GM18868 (cell line): ENCODE data around the gene PDZD4.
"Not testable (repeated sequence)": the region's sequence is repeated elsewhere in the genome, so short reads cannot be mapped to it uniquely, and the experiment has no call there.

ENCODE experiments used
- ATAC-seq: cut with Tn5 transposase; IDR thresholded peaks from one replicate; pipeline ENCODE4 v1.9.1; 2021; ENCODE audit warnings: mild to moderate bottlenecking, moderate library complexity; ENCODE audit not compliant: unreplicated experiment

The PDZD4 gene

GRCh38 chrX:153836921-153837320 lies 6.6 kb upstream of the PDZD4 start:
- ATAC-seq = no peak

GRCh38 chrX:153832728-153833127 lies 2.4 kb upstream of the PDZD4 start:
- ATAC-seq = no peak

- no peak for ATAC-seq
These were observed 1.2 kb upstream of the PDZD4 start for GRCh38 chrX:153831429-153832150.

- ATAC-seq = no peak
These were observed 490 bp upstream of the PDZD4 start for GRCh38 chrX:153830640-153831428.

GRCh38 chrX:153829549-153829798 lies 870 bp downstream of the PDZD4 start:
- no peak for ATAC-seq

- no peak for ATAC-seq
These were observed 1.4 kb downstream of the PDZD4 start for GRCh38 chrX:153828723-153829548.

- ATAC-seq = no peak
These were observed 2.0 kb downstream of the PDZD4 start for GRCh38 chrX:153828308-153828707.

- ATAC-seq = no peak
These were observed 2.4 kb downstream of the PDZD4 start for GRCh38 chrX:153827903-153828302.

- no peak for ATAC-seq
These were observed 3.3 kb downstream of the PDZD4 start for GRCh38 chrX:153827016-153827415.

GRCh38 chrX:153825042-153825441 lies 5.3 kb downstream of the PDZD4 start:
- ATAC-seq = no peak

- no peak for ATAC-seq
These were observed 6.0 kb downstream of the PDZD4 start for GRCh38 chrX:153824348-153824747.

GRCh38 chrX:153821066-153821465 lies 9.3 kb downstream of the PDZD4 start:
- no peak for ATAC-seq

GRCh38 chrX:153820601-153821000 lies 9.7 kb downstream of the PDZD4 start:
- ATAC-seq = no peak

- no peak for ATAC-seq
These were observed 10.8 kb downstream of the PDZD4 start for GRCh38 chrX:153819384-153820040.

- no peak for ATAC-seq
These were observed 11.6 kb downstream of the PDZD4 start for GRCh38 chrX:153818571-153819383.

- not testable (repeated sequence) for ATAC-seq
These were observed 12.3 kb downstream of the PDZD4 start for GRCh38 chrX:153818064-153818463.

- no peak for ATAC-seq
These were observed 13.3 kb downstream of the PDZD4 start for GRCh38 chrX:153816831-153817690.

- ATAC-seq = no peak
These were observed 15.6 kb downstream of the PDZD4 start for GRCh38 chrX:153814591-153815315.

GRCh38 chrX:153813161-153813560 lies 17.2 kb downstream of the PDZD4 start:
- no peak for ATAC-seq
